Omental fat pad (tissue), 4 donors: ENCODE results near the gene FAM43B. TPM values are rescaled to one million over a fixed set of nuclear protein-coding genes. Genes with fewer than 3 reads are reported as not detected.

Experiments
- ATAC-seq: fragments of 150-250 bp; one replicate; pipeline ENCODE4 v1.9.1; 2016; ENCODE audit warnings: mild to moderate bottlenecking, moderate library complexity; ENCODE audit not compliant: low FRiP score
- DNase-seq: peaks from one replicate; pipeline ENCODE4 v3.0.0-alpha.2; 2019; ENCODE audit warnings: low spot score
- CTCF ChIP-seq, 3 donors: fragments of 450-650 bp; IDR thresholded peaks; one replicate each; pipeline ENCODE4 v1.5.1; 2016 to 2017; ENCODE audit warnings: antibody characterized with exemption in 3 of 3, mild to moderate bottlenecking in 3 of 3, moderate library complexity in 2 of 3
- total RNA-seq, 4 donors: library from RNA; depleted of rRNA; stranded (reverse); fragments of >200 nt; gene quantifications; one replicate each; pipeline ENCODE4 v1.1.0, GENCODE V29; 2016

The FAM43B gene
- total RNA-seq, 4 donors from 2014 or later = 0.31 to 2.2 (median 0.70) TPM

GRCh38 chr1:20521960-20522861 lies 30.2 kb upstream of the FAM43B start:
- ATAC-seq = peak; percentile 57
- DNase-seq = peak; percentile 90
- TF ChIP-seq CTCF (IDR thresholded peaks at IDR 0.05) = peak in 2 of 3 donors; percentile 28 to 89

- DNase-seq (no peak), ATAC-seq (no peak)
- TF ChIP-seq CTCF (IDR thresholded peaks at IDR 0.05) = no peak
Observed at GRCh38 chr1:20526267-20526666, 26.1 kb upstream of the FAM43B start.

GRCh38 chr1:20528221-20528620 lies 24.2 kb upstream of the FAM43B start:
- ATAC-seq = no peak
- no peak for TF ChIP-seq CTCF (IDR thresholded peaks at IDR 0.05)
- no peak for DNase-seq

GRCh38 chr1:20530306-20530705 lies 22.1 kb upstream of the FAM43B start:
- ATAC-seq (no peak), DNase-seq (no peak)
- no peak for TF ChIP-seq CTCF (IDR thresholded peaks at IDR 0.05)

- ATAC-seq = no peak
- DNase-seq = no peak
- no peak for TF ChIP-seq CTCF (IDR thresholded peaks at IDR 0.05)
Observed at GRCh38 chr1:20530901-20531300, 21.5 kb upstream of the FAM43B start.

- no peak for ATAC-seq
- no peak for DNase-seq
- no peak for TF ChIP-seq CTCF (IDR thresholded peaks at IDR 0.05)
Observed at GRCh38 chr1:20533635-20534034, 18.7 kb upstream of the FAM43B start.
